HepG2 (cell line): ENCODE results near the gene DDX24. TPM values are rescaled to one million over a fixed set of nuclear protein-coding genes. Genes with fewer than 3 reads are reported as not detected.

ENCODE experiments used
- AGO2 ChIP-seq: fragments of 200-400 bp; formaldehyde crosslinking; optimal IDR thresholded peaks from 2 replicates; pipeline ENCODE3; 2017; ENCODE audit warnings: mild to moderate bottlenecking, low read depth, low read length, moderate library complexity
- CHCHD3 ChIP-seq: sonication (generic); formaldehyde crosslinking; IDR thresholded peaks from 2 replicates; pipeline ENCODE4 v1.8.0; 2022; ENCODE audit warnings: mild to moderate bottlenecking, missing genetic modification reagents, moderate library complexity
- DNMT3B ChIP-seq: conservative IDR thresholded peaks from 2 replicates; pipeline ENCODE4 v1.6.1; 2016; ENCODE audit warnings: missing biosample characterization, control low read depth
- GLI4 ChIP-seq: sonication (generic); formaldehyde crosslinking; IDR thresholded peaks from 2 replicates; pipeline ENCODE4 v1.5.1; 2020; ENCODE audit warnings: missing genetic modification reagents, mild to moderate bottlenecking, moderate library complexity, borderline replicate concordance
- HNRNPL ChIP-seq: fragments of 200-400 bp; formaldehyde crosslinking; IDR thresholded peaks from 2 replicates; pipeline ENCODE4 v1.6.1; 2017; ENCODE audit warnings: mild to moderate bottlenecking, low read depth, low read length
- KAT8 ChIP-seq: IDR thresholded peaks from 2 replicates; pipeline ENCODE4 v1.6.1; 2016; ENCODE audit warnings: missing genetic modification reagents, missing compliant biosample characterization
- LBX2 ChIP-seq: sonication (generic); formaldehyde crosslinking; IDR thresholded peaks from 2 replicates; pipeline ENCODE4 v1.5.0; 2020; ENCODE audit warnings: missing genetic modification reagents, mild to moderate bottlenecking, borderline replicate concordance
- NFKB2 ChIP-seq: sonication (generic); formaldehyde crosslinking; IDR thresholded peaks from 2 replicates; pipeline ENCODE4 v1.4.0; 2020; ENCODE audit warnings: missing genetic modification reagents, borderline replicate concordance
- RFX3 ChIP-seq: IDR thresholded peaks from 2 replicates; pipeline ENCODE4 v1.6.1; 2016; ENCODE audit warnings: missing biosample characterization, missing genetic modification reagents
- RFXANK ChIP-seq: IDR thresholded peaks from 2 replicates; pipeline ENCODE4 v1.6.1; 2016
- SIN3B ChIP-seq: fragments of 150-350 bp; IDR thresholded peaks from 2 replicates; pipeline ENCODE4 v1.6.1; 2014; ENCODE audit warnings: low read length
- SYNCRIP ChIP-seq: fragments of 200-400 bp; formaldehyde crosslinking; IDR thresholded peaks from 2 replicates; pipeline ENCODE4 v1.6.1; 2018; ENCODE audit warnings: mild to moderate bottlenecking, low read depth, low read length; ENCODE audit not compliant: insufficient read depth
- TEF ChIP-seq: sonication (generic); formaldehyde crosslinking; IDR thresholded peaks from 2 replicates; pipeline ENCODE4 v1.5.0; 2020; ENCODE audit warnings: missing genetic modification reagents
- ZBTB42 ChIP-seq: sonication (generic); formaldehyde crosslinking; IDR thresholded peaks from 2 replicates; pipeline ENCODE4 v1.5.0; 2020; ENCODE audit warnings: mild to moderate bottlenecking, missing genetic modification reagents
- ZMAT5 ChIP-seq: sonication (generic); formaldehyde crosslinking; IDR thresholded peaks from 2 replicates; pipeline ENCODE4 v1.5.0; 2020; ENCODE audit warnings: mild to moderate bottlenecking, low read depth, missing genetic modification reagents, borderline replicate concordance
- ZNF224 ChIP-seq: sonication (generic); formaldehyde crosslinking; IDR thresholded peaks from 2 replicates; pipeline ENCODE4 v1.5.0; 2020; ENCODE audit warnings: mild to moderate bottlenecking, missing genetic modification reagents
- ZNF263 ChIP-seq: sonication (generic); formaldehyde crosslinking; IDR thresholded peaks from 2 replicates; pipeline ENCODE4 v1.4.0; 2020; ENCODE audit warnings: missing genetic modification reagents
- ZNF543 ChIP-seq: sonication (generic); formaldehyde crosslinking; IDR thresholded peaks from 2 replicates; pipeline ENCODE4 v1.4.0; 2020; ENCODE audit warnings: mild to moderate bottlenecking, missing genetic modification reagents
- ZNF580 ChIP-seq: IDR thresholded peaks from 2 replicates; pipeline ENCODE4 v1.6.1; 2016; ENCODE audit warnings: low read depth, borderline replicate concordance
- ZNF850 ChIP-seq: sonication (generic); formaldehyde crosslinking; conservative IDR thresholded peaks from 2 replicates; pipeline ENCODE4 v1.9.0; 2021; ENCODE audit warnings: mild to moderate bottlenecking, missing genetic modification reagents
- polyA plus RNA-seq, 8 experiments: library from polyadenylated mRNA; depleted of rRNA in 3 of 8; stranded (reverse) in 7 of 8; unstranded in 1 of 8; fragments of >200 nt; fragmentation: Illumina TruSeq in 4 of 8; extraction: Trizol in 4 of 8; gene quantifications; 2 replicates each; pipeline versions ENCODE4 v1.2.1 to v1.2.3, GENCODE V29; 2011 to 2016; ENCODE audit warnings: low read depth in 4 of 8, missing spikeins in 1 of 8, mixed read lengths in 1 of 8; ENCODE audit not compliant: insufficient read depth in 1 of 8
- total RNA-seq, 5 experiments: library from RNA; depleted of rRNA; stranded (reverse); fragments of >200 nt; fragmentation: Illumina TruSeq; extraction: Trizol; gene quantifications; 2 replicates each; pipeline ENCODE4 v1.2.3, GENCODE V29; 2016; ENCODE audit warnings: low read depth in 1 of 5
- TF ChIP-seq, protein P1 (sequence below): sonication (generic); formaldehyde crosslinking; IDR thresholded peaks from 2 replicates; pipeline ENCODE4 v1.5.0; 2020; ENCODE audit warnings: mild to moderate bottlenecking, missing genetic modification reagents
- TF ChIP-seq, protein P2 (sequence below): sonication (generic); formaldehyde crosslinking; IDR thresholded peaks from 2 replicates; pipeline ENCODE4 v1.5.1; 2020; ENCODE audit warnings: mild to moderate bottlenecking, moderate library complexity, missing genetic modification reagents
- TF ChIP-seq, protein P3 (sequence below): sonication (generic); formaldehyde crosslinking; IDR thresholded peaks from 2 replicates; pipeline ENCODE4 v1.8.0; 2022; ENCODE audit warnings: mild to moderate bottlenecking, missing genetic modification reagents

Gene DDX24
- total and polyA plus RNA-seq, 2 of the 13 experiments (the other 11 are each of a cell fraction or from before 2014, with no cell fraction given), result 67.3 to 149 TPM

DNA sequence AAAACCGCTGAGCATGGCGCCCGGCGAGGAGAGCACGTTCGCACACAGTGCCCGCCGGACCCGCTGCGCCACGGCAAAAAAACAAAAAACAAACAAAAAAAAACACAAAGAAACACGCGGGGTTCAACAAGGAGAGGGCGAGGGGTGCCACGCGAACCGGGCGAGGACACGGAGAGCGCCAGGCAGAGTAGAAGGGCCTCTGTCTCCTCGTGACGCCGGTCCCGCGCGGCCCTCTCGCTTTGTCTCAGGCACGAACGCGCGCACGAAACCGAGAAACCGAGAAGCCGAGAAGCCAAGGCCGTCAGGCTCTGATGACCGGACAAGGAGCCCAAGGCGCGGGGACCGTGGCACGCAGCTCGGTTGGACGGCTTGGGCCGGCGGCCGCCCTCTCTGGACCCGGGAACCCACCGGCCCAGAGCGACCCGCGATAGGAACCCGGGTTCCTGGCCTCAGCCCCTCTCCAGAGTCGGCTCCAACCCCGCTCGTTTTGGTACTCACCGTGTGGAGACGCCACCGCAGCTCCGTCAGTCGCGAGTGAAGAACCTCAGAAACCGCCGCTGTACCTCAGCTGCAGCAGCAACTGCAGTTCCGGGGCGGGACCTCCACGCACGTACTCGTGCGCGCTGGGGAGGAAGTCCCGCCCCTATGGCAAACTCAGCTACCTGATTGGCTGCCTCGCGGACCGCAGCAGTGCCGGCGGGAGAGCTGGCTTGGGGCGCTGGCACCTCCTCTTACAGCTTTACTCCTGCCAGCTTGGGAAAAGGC lies at the start of gene DDX24, which contains the start of gene IFI27L1 (continued):
- TF ChIP-seq AGO2 (peak; percentile 76), DNMT3B (CRISPR knock-in tag) (no peak), TEF (CRISPR knock-in tag) (peak; percentile 6; the same call in 1 of the 2 replicates), SIN3B (no peak), RFX3 (CRISPR knock-in tag) (no peak), HNRNPL (0 out of 2 replicates have a peak, but pooled peaks have one; percentile 3), KAT8 (peak; percentile 73), ZMAT5 (CRISPR knock-in tag) (0 out of 2 replicates have a peak, but pooled peaks have one; percentile 79), ZNF543 (CRISPR knock-in tag) (peak; percentile 22; the same call in 1 of the 2 replicates), ZBTB42 (CRISPR knock-in tag) (peak; percentile 81; the same call in 1 of the 2 replicates), ZNF224 (CRISPR knock-in tag) (no peak), LBX2 (CRISPR knock-in tag) (no peak), ZNF850 (CRISPR knock-in tag) (0 out of 2 replicates have a peak, but pooled peaks have one; percentile 33), RFXANK (no peak), GLI4 (CRISPR knock-in tag) (no peak), SYNCRIP (no peak), ZNF580 (CRISPR knock-in tag) (peak; percentile 52; the same call in 1 of the 2 replicates), CHCHD3 (0 out of 2 replicates have a peak, but pooled peaks have one; percentile 87), NFKB2 (peak; percentile 71; the same call in 1 of the 2 replicates), ZNF263 (no peak)
- TF ChIP-seq, protein P1, sequence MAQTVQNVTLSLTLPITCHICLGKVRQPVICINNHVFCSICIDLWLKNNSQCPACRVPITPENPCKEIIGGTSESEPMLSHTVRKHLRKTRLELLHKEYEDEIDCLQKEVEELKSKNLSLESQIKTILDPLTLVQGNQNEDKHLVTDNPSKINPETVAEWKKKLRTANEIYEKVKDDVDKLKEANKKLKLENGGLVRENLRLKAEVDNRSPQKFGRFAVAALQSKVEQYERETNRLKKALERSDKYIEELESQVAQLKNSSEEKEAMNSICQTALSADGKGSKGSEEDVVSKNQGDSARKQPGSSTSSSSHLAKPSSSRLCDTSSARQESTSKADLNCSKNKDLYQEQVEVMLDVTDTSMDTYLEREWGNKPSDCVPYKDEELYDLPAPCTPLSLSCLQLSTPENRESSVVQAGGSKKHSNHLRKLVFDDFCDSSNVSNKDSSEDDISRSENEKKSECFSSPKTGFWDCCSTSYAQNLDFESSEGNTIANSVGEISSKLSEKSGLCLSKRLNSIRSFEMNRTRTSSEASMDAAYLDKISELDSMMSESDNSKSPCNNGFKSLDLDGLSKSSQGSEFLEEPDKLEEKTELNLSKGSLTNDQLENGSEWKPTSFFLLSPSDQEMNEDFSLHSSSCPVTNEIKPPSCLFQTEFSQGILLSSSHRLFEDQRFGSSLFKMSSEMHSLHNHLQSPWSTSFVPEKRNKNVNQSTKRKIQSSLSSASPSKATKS (CRISPR knock-in tag), result peak; percentile 83; the same call in 1 of the 2 replicates
- TF ChIP-seq, protein P2, sequence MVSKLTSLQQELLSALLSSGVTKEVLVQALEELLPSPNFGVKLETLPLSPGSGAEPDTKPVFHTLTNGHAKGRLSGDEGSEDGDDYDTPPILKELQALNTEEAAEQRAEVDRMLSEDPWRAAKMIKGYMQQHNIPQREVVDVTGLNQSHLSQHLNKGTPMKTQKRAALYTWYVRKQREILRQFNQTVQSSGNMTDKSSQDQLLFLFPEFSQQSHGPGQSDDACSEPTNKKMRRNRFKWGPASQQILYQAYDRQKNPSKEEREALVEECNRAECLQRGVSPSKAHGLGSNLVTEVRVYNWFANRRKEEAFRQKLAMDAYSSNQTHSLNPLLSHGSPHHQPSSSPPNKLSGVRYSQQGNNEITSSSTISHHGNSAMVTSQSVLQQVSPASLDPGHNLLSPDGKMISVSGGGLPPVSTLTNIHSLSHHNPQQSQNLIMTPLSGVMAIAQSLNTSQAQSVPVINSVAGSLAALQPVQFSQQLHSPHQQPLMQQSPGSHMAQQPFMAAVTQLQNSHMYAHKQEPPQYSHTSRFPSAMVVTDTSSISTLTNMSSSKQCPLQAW, result no peak; the same call in 1 of the 2 replicates
- TF ChIP-seq, protein P3, sequence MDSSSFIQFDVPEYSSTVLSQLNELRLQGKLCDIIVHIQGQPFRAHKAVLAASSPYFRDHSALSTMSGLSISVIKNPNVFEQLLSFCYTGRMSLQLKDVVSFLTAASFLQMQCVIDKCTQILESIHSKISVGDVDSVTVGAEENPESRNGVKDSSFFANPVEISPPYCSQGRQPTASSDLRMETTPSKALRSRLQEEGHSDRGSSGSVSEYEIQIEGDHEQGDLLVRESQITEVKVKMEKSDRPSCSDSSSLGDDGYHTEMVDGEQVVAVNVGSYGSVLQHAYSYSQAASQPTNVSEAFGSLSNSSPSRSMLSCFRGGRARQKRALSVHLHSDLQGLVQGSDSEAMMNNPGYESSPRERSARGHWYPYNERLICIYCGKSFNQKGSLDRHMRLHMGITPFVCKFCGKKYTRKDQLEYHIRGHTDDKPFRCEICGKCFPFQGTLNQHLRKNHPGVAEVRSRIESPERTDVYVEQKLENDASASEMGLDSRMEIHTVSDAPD (CRISPR knock-in tag), result no peak
